GM13976 (cell line): ENCODE measurements around the gene PTPRE.

ENCODE experiments used
- DNase-seq: peaks from one replicate; pipeline ENCODE4 v3.0.0; 2012; ENCODE audit warnings: low spot score
- in situ Hi-C: fragments of 300-500 bp; cut with MboI; formaldehyde crosslinking; loops from one replicate; pipeline ENCODE4 v1.12.0; 2022; ENCODE audit warnings: low sequenced_read_pairs, mixed read lengths, inconsistent platforms; ENCODE audit not compliant: unreplicated experiment
- TF ChIP-seq, protein P1 (sequence below): IDR thresholded peaks from 2 replicates; pipeline ENCODE4 v1.5.1; 2012; ENCODE audit warnings: borderline replicate concordance, mild to moderate bottlenecking; ENCODE audit not compliant: insufficient read depth; ENCODE audit errors: extremely low read depth, missing control alignments, control extremely low read depth

The PTPRE gene

DNA sequence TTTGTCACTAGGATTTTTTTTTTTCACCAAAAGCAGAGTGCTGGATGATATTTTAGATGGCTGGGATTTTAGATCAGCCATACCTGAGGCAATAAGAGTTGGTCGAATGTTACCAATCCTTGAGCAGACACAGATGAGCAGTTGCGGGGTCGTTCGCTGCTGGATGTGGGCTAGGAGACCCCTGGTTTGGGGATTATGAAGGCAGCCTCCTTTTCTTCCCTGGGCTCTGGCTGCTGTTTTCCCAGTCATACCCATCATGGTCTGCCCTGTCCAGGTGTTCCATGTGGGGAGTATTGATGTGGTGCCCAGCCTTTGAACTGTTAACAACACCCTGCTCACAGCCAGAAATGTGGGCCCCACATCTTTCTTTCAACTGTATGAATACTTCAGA, 5.0 kb downstream of the PTPRE start:
- TF ChIP-seq, protein P1, sequence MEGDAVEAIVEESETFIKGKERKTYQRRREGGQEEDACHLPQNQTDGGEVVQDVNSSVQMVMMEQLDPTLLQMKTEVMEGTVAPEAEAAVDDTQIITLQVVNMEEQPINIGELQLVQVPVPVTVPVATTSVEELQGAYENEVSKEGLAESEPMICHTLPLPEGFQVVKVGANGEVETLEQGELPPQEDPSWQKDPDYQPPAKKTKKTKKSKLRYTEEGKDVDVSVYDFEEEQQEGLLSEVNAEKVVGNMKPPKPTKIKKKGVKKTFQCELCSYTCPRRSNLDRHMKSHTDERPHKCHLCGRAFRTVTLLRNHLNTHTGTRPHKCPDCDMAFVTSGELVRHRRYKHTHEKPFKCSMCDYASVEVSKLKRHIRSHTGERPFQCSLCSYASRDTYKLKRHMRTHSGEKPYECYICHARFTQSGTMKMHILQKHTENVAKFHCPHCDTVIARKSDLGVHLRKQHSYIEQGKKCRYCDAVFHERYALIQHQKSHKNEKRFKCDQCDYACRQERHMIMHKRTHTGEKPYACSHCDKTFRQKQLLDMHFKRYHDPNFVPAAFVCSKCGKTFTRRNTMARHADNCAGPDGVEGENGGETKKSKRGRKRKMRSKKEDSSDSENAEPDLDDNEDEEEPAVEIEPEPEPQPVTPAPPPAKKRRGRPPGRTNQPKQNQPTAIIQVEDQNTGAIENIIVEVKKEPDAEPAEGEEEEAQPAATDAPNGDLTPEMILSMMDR = no peak
- in situ Hi-C loops = no loop called here

DNA sequence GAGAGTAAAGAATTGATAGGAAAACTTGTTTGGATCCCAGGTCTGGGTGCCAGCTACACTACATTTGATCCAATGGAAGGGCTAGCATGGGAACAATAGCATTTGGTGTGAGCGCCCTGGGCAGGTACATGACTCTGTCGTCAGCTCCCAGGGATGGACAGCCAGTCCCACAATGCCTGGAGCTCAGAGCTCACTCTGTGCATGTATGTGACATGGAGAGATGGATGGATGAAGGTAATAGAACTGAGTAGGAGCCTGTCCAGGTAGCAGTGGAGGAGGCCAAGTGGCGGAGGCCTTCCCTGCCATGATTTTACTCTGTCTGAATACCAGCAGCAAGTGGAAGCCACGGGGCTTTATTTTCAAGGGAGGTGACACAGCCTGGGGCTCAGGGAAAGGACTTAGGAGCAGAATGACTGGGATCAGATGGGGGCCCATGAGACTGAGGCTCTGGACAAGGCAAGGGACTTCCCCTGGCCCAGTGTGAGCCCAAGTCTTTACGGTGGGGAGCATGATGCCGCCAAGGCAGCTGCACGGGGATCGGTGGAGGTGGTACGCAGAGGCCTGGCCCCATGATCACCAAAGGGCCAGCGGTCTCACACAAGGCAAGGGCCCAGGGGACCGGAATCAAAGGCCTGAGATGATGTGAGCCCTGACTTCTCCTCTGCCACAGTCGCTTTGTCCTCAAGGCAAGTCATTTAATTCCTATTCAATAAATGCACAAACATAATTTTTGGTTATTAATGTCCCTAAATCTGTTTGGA, 5.9 kb downstream of the PTPRE start:
- TF ChIP-seq, protein P1 = no peak
- no peak for DNase-seq
- in situ Hi-C loops = no loop called here

More for the DNA sequence above, 5.0 kb downstream of the PTPRE start:
- no peak for DNase-seq

DNA sequence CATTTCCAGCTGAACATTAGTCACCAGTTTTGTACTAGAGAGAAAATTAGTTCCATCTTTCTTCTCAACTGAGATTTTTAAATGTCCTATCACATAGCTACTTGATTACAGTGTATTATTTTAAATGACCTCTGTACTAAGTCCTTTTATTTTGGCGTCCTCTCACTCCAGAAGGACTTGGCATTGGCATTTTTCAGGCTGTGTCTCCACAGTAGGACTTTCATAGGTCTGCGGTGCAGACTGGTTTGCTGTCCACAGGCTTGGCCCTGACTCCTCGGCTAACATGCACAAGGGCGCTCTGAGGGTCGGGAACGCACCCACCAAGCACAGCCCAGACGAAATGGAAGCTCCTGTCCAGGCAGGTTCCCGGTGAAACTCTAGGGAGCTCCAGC, 6.5 kb downstream of the PTPRE start:
- TF ChIP-seq, protein P1 = no peak
- no peak for DNase-seq
- in situ Hi-C loops = no loop called here

DNA sequence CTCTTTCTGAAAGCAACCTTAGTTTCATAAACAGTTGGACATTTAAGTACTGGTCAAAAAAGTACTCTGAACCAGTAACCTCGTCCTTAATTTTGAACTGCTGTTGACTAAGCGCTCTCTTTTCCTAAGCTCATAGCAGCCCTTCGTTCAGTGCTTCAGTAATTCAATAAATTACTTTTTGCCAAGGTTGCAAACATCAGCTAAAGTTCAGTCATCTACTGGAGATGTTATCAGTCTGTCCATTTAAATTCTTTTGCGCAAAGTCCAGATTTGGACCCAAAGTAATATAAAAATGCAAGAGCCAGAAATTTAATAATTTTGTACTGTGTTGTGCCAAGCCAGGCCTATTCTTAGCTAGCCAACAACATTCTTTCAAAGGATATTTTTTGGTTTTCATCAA, 8.4 kb downstream of the PTPRE start:
- in situ Hi-C loops = no loop called here
- DNase-seq = no peak
- TF ChIP-seq, protein P1 = no peak

DNA sequence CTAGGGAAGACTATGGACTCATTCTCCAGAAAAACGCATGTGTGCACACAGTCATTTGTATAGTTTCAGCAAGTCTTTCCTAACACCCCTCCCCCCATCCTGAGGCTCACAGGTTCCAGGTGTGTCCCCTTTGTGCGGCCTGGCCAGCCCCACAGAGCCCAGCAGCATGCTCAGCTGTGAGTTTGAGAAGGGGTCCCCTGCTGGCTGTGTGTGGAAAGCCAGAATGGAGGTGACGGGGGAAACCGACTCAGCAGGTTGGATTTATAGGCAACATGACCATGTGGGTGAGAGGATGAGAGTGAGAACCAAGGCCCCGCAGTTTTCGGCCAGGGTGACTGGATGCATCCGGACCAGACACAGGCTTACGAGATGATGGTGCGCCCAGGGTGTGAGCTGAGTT, 9.9 kb downstream of the PTPRE start:
- DNase-seq = no peak
- in situ Hi-C loops = no loop called here
- TF ChIP-seq, protein P1 = no peak

DNA sequence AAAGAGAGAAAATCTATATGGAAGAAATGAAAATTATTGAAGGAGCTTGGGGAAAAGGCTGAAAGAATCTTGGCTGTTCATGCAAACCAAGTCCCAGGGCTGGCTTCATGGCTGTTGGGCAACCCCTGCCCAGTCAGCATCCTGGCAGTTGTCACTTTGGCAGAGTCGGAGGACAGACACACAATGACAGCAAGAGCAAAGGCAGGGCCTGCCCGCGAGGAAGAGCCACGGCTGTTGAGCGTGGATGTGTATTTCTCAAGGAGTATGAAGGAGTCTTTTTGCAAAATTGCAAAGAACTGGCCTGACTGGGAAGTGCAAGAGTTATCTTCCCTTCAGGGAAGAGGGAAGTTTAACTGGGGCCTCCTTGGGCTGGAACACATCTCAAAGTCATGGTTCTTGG, 11.7 kb downstream of the PTPRE start:
- no peak for DNase-seq
- TF ChIP-seq, protein P1 = no peak
- in situ Hi-C loops = no loop called here
